CD14-positive monocyte (primary cell): ENCODE measurements around the gene POLE. TPM values are rescaled to one million over a fixed set of nuclear protein-coding genes. Genes with fewer than 3 reads are reported as not detected.

Source experiments
- DNase-seq, 3 donors: peaks; one replicate each; pipeline ENCODE4 v3.0.0-alpha.2; 2011 to 2022
- H2AFZ ChIP-seq: 2 replicates; pipeline ENCODE4 v1.6.0; 2012; ENCODE audit warnings: mild to moderate bottlenecking, low read depth, low read length, inconsistent platforms; ENCODE audit not compliant: insufficient read depth, poor library complexity, severe bottlenecking
- H3K27ac ChIP-seq, 2 donors: 1 replicate in 1 of 2; 2 replicates in 1 of 2; pipeline ENCODE4 v1.5.1; 2012 to 2013; ENCODE audit warnings: low read length in 2 of 2, control low read depth in 1 of 2, inconsistent platforms in 1 of 2, low read depth in 1 of 2, mild to moderate bottlenecking in 1 of 2
- H3K27me3 ChIP-seq, 2 donors: one replicate each; pipeline versions ENCODE4 v1.6.0 to v1.6.1; 2011 to 2013; ENCODE audit warnings: low read length in 2 of 2; ENCODE audit not compliant: control insufficient read depth in 2 of 2, insufficient read depth in 2 of 2
- H3K36me3 ChIP-seq, 2 donors: replicated peaks in 1 of 2; 1 replicate in 1 of 2; 2 replicates in 1 of 2; pipeline versions ENCODE4 v1.5.1 to v1.6.1; 2012 to 2013; ENCODE audit warnings: low read length in 2 of 2, control low read depth in 1 of 2, inconsistent platforms in 1 of 2, mild to moderate bottlenecking in 1 of 2; ENCODE audit not compliant: insufficient read depth in 2 of 2, control insufficient read depth in 1 of 2
- H3K4me1 ChIP-seq, 2 donors: 1 replicate in 1 of 2; 2 replicates in 1 of 2; pipeline versions ENCODE4 v1.5.1 to v1.6.1; 2012 to 2013; ENCODE audit warnings: low read length in 2 of 2, control low read depth in 1 of 2, inconsistent platforms in 1 of 2, mild to moderate bottlenecking in 1 of 2, moderate library complexity in 1 of 2; ENCODE audit not compliant: insufficient read depth in 2 of 2, control insufficient read depth in 1 of 2
- H3K4me2 ChIP-seq: replicated peaks from 2 replicates; pipeline ENCODE3; 2012; ENCODE audit warnings: low read length, moderate library complexity, mild to moderate bottlenecking; ENCODE audit not compliant: poor library complexity, severe bottlenecking; ENCODE audit errors: extremely low read depth
- H3K4me3 ChIP-seq, 3 experiments: fragments of 200-600 bp in 1 of 3; sonication (generic) in 1 of 3; replicated peaks in 1 of 3; 1 replicate in 2 of 3; 2 replicates in 1 of 3; pipeline ENCODE4 v1.5.1; 2011 to 2013; ENCODE audit warnings: low read length in 3 of 3, mild to moderate bottlenecking in 3 of 3, control low read depth in 2 of 3, low read depth in 2 of 3, inconsistent platforms in 1 of 3, moderate library complexity in 1 of 3
- H3K79me2 ChIP-seq: 2 replicates; pipeline ENCODE4 v1.6.0; 2012; ENCODE audit warnings: mild to moderate bottlenecking, control low read depth, inconsistent platforms, low read length, moderate library complexity; ENCODE audit not compliant: insufficient read depth
- H3K9ac ChIP-seq: 2 replicates; pipeline ENCODE4 v1.6.0; 2017; ENCODE audit warnings: low read length, mild to moderate bottlenecking; ENCODE audit not compliant: insufficient read depth, poor library complexity, severe bottlenecking
- H3K9me3 ChIP-seq, 2 donors: replicated peaks in 1 of 2; 1 replicate in 1 of 2; 2 replicates in 1 of 2; pipeline versions ENCODE4 v1.5.1 to v1.6.1; 2012 to 2013; ENCODE audit warnings: low read length in 2 of 2, control low read depth in 1 of 2; ENCODE audit not compliant: control insufficient read depth in 1 of 2, insufficient read depth in 1 of 2
- H4K20me1 ChIP-seq: 2 replicates; pipeline ENCODE4 v1.6.0; 2012; ENCODE audit warnings: mild to moderate bottlenecking, low read length, control low read depth, moderate library complexity; ENCODE audit not compliant: insufficient read depth
- H3K27ac Mint-ChIP-seq, 7 donors: one replicate each; pipeline ENCODE4 v1.8.0; 2020; ENCODE audit warnings: mild to moderate bottlenecking in 7 of 7, mixed read lengths in 7 of 7, moderate library complexity in 6 of 7, inconsistent platforms in 2 of 7
- H3K27me3 Mint-ChIP-seq, 3 donors: one replicate each; pipeline ENCODE4 v1.8.0; 2021 to 2022; ENCODE audit warnings: low read depth in 3 of 3, mild to moderate bottlenecking in 3 of 3, mixed read lengths in 3 of 3, moderate library complexity in 3 of 3, inconsistent platforms in 1 of 3
- H3K36me3 Mint-ChIP-seq, 2 donors: one replicate each; pipeline ENCODE4 v1.8.0; 2020; ENCODE audit warnings: mixed read lengths in 2 of 2, inconsistent platforms in 1 of 2, mild to moderate bottlenecking in 1 of 2
- H3K4me1 Mint-ChIP-seq: one replicate; pipeline ENCODE4 v1.8.0; 2020; ENCODE audit warnings: mild to moderate bottlenecking, mixed read lengths
- H3K4me3 Mint-ChIP-seq, 2 donors: one replicate each; pipeline ENCODE4 v1.8.0; 2020; ENCODE audit warnings: mild to moderate bottlenecking in 2 of 2, mixed read lengths in 2 of 2, moderate library complexity in 1 of 2
- H3K9me3 Mint-ChIP-seq, 7 donors: one replicate each; pipeline ENCODE4 v1.8.0; 2020 to 2022; ENCODE audit warnings: mixed read lengths in 7 of 7, mild to moderate bottlenecking in 6 of 7, moderate library complexity in 6 of 7, inconsistent platforms in 2 of 7
- WGBS: methylation state at CpG from one replicate; pipeline ENCODE4 v1.1.5; 2013; ENCODE audit warnings: missing lambda C conversion rate; ENCODE audit not compliant: insufficient coverage; 5-methylcytosine and 5-hydroxymethylcytosine counted together
- intact Hi-C, 2 donors: fragments of 100-400 bp; cut with micrococcal nuclease; formaldehyde crosslinking; loops; one replicate each; pipeline versions ENCODE4 v1.15.0 to v1.15.1; 2023
- polyA plus RNA-seq, 3 donors: library from polyadenylated mRNA; depleted of rRNA in 1 of 3; unstranded in 2 of 3; stranded (reverse) in 1 of 3; fragments of 300-500 nt in 2 of 3; fragments of >200 nt in 1 of 3; fragmentation: Illumina TruSeq in 2 of 3; gene quantifications; 1 replicate in 2 of 3; 2 replicates in 1 of 3; pipeline ENCODE4 v1.2.3, GENCODE V29; 2012 to 2021
- TF ChIP-seq, protein P1 (sequence below): fragments of 200-600 bp; IDR thresholded peaks from one replicate; pipeline ENCODE4 v1.8.0; 2022; ENCODE audit warnings: antibody characterized with exemption, mild to moderate bottlenecking

POLE gene
- polyA plus RNA-seq, 3 donors = 1.00 to 24.2 (median 2.2) TPM

DNA sequence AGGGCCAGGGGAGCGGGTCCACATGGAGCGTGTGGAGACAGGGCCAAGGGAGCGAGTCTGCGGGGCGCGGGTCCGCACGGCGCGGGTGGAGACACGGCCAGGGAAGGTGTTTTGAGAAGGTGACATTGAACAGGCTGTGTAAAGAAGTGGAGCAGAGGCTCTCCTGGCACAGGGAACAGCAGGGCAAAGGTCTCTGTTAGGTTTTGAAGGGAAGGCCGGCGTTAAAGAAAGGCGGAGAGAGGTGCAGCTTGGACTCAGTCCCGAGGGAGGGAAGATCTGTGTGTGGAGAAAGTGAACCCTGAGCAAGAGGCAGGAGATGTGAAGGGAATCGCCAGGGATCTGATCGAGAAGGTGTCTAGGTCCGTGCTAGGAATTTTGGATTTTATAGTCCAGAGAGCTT is 2.1 kb upstream of the POLE start:
- Histone ChIP-seq H3K4me1 (peaks cover 6 to 23% of the 10 kb centered on the region in 2 donors), H2AFZ (no peak overlapping the region), H4K20me1 (no peaks in the 10 kb centered on the region), H3K4me2 (no peak overlapping the region), H3K36me3 (no peaks in the 10 kb centered on the region), H3K9me3 (no peaks in the 10 kb centered on the region), H3K27me3 (peaks cover 0 to 2% of the 10 kb centered on the region in 2 donors), H3K79me2 (peaks cover 20% of the 10 kb centered on the region), H3K27ac (no peak overlapping the region), H3K4me3 (no peak overlapping the region), H3K9ac (no peak overlapping the region)
- TF ChIP-seq, protein P1, sequence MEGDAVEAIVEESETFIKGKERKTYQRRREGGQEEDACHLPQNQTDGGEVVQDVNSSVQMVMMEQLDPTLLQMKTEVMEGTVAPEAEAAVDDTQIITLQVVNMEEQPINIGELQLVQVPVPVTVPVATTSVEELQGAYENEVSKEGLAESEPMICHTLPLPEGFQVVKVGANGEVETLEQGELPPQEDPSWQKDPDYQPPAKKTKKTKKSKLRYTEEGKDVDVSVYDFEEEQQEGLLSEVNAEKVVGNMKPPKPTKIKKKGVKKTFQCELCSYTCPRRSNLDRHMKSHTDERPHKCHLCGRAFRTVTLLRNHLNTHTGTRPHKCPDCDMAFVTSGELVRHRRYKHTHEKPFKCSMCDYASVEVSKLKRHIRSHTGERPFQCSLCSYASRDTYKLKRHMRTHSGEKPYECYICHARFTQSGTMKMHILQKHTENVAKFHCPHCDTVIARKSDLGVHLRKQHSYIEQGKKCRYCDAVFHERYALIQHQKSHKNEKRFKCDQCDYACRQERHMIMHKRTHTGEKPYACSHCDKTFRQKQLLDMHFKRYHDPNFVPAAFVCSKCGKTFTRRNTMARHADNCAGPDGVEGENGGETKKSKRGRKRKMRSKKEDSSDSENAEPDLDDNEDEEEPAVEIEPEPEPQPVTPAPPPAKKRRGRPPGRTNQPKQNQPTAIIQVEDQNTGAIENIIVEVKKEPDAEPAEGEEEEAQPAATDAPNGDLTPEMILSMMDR = no peak
- H3K9me3 Mint-ChIP-seq = peaks cover 0 to 2% (median 0%) of the 10 kb centered on the region in 7 donors
- peaks cover 17% of the 10 kb centered on the region for H3K4me1 Mint-ChIP-seq
- peak overlapping the region; percentile 10 to 44 for H3K4me3 Mint-ChIP-seq
- no peaks in the 10 kb centered on the region for H3K36me3 Mint-ChIP-seq
- no peak for DNase-seq
- peak overlapping the region in 1 of 7 donors; percentile 7 for H3K27ac Mint-ChIP-seq
- peaks cover 3 to 12% (median 9%) of the 10 kb centered on the region in 3 donors for H3K27me3 Mint-ChIP-seq
- intact Hi-C loops = loop anchor here in 1 of 2 donors (10.0 kb wide), 1 partner anchor 136 kb away; the partner anchor contains the start of gene GOLGA3
- 99% methylated on average over 15 of the region's 18 CpGs for WGBS

DNA sequence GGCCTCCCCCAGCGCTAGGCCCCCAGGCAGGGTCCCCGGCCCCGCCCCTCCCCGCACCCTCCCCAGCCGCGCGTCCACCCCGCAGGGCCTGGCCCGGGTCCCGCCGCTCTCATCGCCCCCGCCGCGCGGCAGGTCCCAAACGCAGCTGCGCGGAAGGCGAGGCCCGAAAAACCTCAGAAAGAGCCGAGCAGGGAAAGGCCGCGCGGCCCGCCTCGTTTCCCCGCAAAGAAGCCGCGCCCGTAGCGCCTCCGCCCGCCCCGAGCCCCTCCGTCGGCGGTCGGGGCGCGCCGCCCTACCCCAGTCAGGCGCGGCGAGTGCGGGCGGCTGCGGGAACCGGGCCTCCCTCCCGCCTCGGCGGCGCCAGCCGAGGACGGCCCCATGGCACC is 324 bp downstream of the POLE start:
- no peaks in the 10 kb centered on the region for H3K36me3 ChIP-seq
- TF ChIP-seq, protein P1 = no peak
- no peaks in the 10 kb centered on the region for H4K20me1 ChIP-seq
- Mint-ChIP-seq H3K27me3 (peaks cover 3 to 12% (median 9%) of the 10 kb centered on the region in 3 donors), H3K9me3 (peaks cover 0 to 5% (median 1%) of the 10 kb centered on the region in 7 donors), H3K4me3 (peak overlapping the region; percentile 81 to 85), H3K36me3 (no peaks in the 10 kb centered on the region), H3K4me1 (peaks cover 19% of the 10 kb centered on the region), H3K27ac (peak overlapping the region in 1 of 7 donors; percentile 8)
- H3K4me1 ChIP-seq = peaks cover 6 to 23% of the 10 kb centered on the region in 2 donors
- H3K4me2 ChIP-seq = peak overlapping the region; percentile 87
- peak overlapping the region; percentile 38 to 80 (median 66) for H3K4me3 ChIP-seq
- WGBS = under 1% methylated on average over 47 of the region's 55 CpGs
- intact Hi-C loops = loop anchor here in 1 of 2 donors (10.0 kb wide), 1 partner anchor 138 kb away; the partner anchor contains the start of gene GOLGA3
- H3K27ac ChIP-seq = no peak overlapping the region
- no peaks in the 10 kb centered on the region for H3K9me3 ChIP-seq
- H3K9ac ChIP-seq = peak overlapping the region; percentile 68
- H3K27me3 ChIP-seq = peaks cover 0 to 2% of the 10 kb centered on the region in 2 donors
- no peak for DNase-seq
- peak overlapping the region; percentile 78 for H2AFZ ChIP-seq
- peaks cover 37% of the 10 kb centered on the region for H3K79me2 ChIP-seq
